H1 (cell line): ENCODE data around the gene MOB2. TPM values are rescaled to one million over a fixed set of nuclear protein-coding genes. Genes with fewer than 3 reads are reported as not detected.

Source experiments
- CTCF ChIA-PET: fragments of 300-600 bp; sonication (Branson Sonifier 250); formaldehyde crosslinking; loops from one replicate; lab custom pipeline; 2021; ENCODE audit not compliant: partially characterized antibody; lab: Charles Lee
- POLR2A ChIA-PET: fragments of 300-600 bp; sonication (Branson Sonifier 250); formaldehyde crosslinking; loops from one replicate; lab custom pipeline; 2021; ENCODE audit warnings: inconsistent platforms; ENCODE audit not compliant: partially characterized antibody; lab: Charles Lee
- DNase-seq, 2 experiments: peaks; one replicate each; pipeline versions ENCODE4 v3.0.0 to v3.0.0-alpha.2; 2010 to 2022; ENCODE audit warnings: low spot score in 2 of 2, low read depth in 1 of 2, mixed read lengths in 1 of 2
- FAIRE-seq: peaks from 2 replicates; lab custom pipeline; 2011; peaks lifted over from hg19 to GRCh38; lab: Jason Lieb, UNC
- H2AFZ ChIP-seq: 2 replicates; pipeline ENCODE4 v1.8.1; 2012; ENCODE audit warnings: low read length, inconsistent platforms
- H2AK5ac ChIP-seq: 2 replicates; pipeline ENCODE4 v1.6.1; 2013; ENCODE audit warnings: low read depth, low read length
- H2BK120ac ChIP-seq: replicated peaks from 2 replicates; pipeline ENCODE3; 2013; ENCODE audit warnings: low read depth, low read length, inconsistent platforms
- H2BK12ac ChIP-seq: 2 replicates; pipeline ENCODE4 v1.6.1; 2013; ENCODE audit warnings: low read depth, low read length
- H2BK15ac ChIP-seq: 2 replicates; pipeline ENCODE4 v1.6.1; 2013; ENCODE audit warnings: low read length
- H2BK20ac ChIP-seq: 2 replicates; pipeline ENCODE4 v1.6.1; 2013; ENCODE audit warnings: low read length
- H2BK5ac ChIP-seq: 2 replicates; pipeline ENCODE4 v1.6.1; 2013; ENCODE audit warnings: low read depth, low read length
- H3K14ac ChIP-seq: 2 replicates; pipeline ENCODE4 v1.6.1; 2013; ENCODE audit warnings: inconsistent platforms; ENCODE audit not compliant: insufficient read length
- H3K18ac ChIP-seq: 2 replicates; pipeline ENCODE4 v1.6.1; 2013; ENCODE audit warnings: low read length; ENCODE audit errors: extremely low read depth
- H3K23ac ChIP-seq: 2 replicates; pipeline ENCODE4 v1.6.1; 2013; ENCODE audit warnings: inconsistent platforms; ENCODE audit not compliant: insufficient read length
- H3K23me2 ChIP-seq: 2 replicates; pipeline ENCODE4 v1.6.1; 2013; ENCODE audit warnings: low read depth, low read length
- H3K27ac ChIP-seq: 2 replicates; pipeline ENCODE4 v1.6.1; 2011; ENCODE audit warnings: low read depth, low read length, inconsistent platforms
- H3K27me3 ChIP-seq, 4 experiments: replicated peaks in 1 of 4; 1 replicate in 1 of 4; 2 replicates in 3 of 4; pipeline versions ENCODE4 v1.6.1 to v1.8.1; 2011 to 2013; ENCODE audit warnings: low read length in 3 of 4, mild to moderate bottlenecking in 3 of 4, inconsistent platforms in 2 of 4, mixed read lengths in 2 of 4, moderate library complexity in 1 of 4; ENCODE audit not compliant: control insufficient read depth in 3 of 4, insufficient read depth in 3 of 4; ENCODE audit errors: extremely low read depth in 1 of 4
- H3K36me3 ChIP-seq, 4 experiments: 2 replicates each; pipeline versions ENCODE4 v1.6.1 to v1.8.1; 2011 to 2013; ENCODE audit warnings: mild to moderate bottlenecking in 4 of 4, low read length in 3 of 4, moderate library complexity in 2 of 4, control low read depth in 1 of 4, inconsistent platforms in 1 of 4; ENCODE audit not compliant: insufficient read depth in 4 of 4, control insufficient read depth in 2 of 4
- H3K4ac ChIP-seq: replicated peaks from 2 replicates; pipeline ENCODE3; 2013; ENCODE audit warnings: low read length, low read depth, mixed read lengths, inconsistent platforms; ENCODE audit not compliant: insufficient read length
- H3K4me1 ChIP-seq, 4 experiments: replicated peaks in 1 of 4; 1 replicate in 1 of 4; 2 replicates in 3 of 4; pipeline versions ENCODE4 v1.6.1 to v1.8.1; 2011 to 2013; ENCODE audit warnings: low read length in 3 of 4, inconsistent platforms in 2 of 4, mixed read lengths in 1 of 4; ENCODE audit not compliant: insufficient read depth in 4 of 4, control insufficient read depth in 3 of 4
- H3K4me2 ChIP-seq, 2 experiments: 2 replicates each; pipeline versions ENCODE4 v1.6.1 to v1.8.1; 2011 to 2013; ENCODE audit warnings: low read depth in 2 of 2, low read length in 2 of 2, control low read depth in 1 of 2, inconsistent platforms in 1 of 2, mild to moderate bottlenecking in 1 of 2; ENCODE audit not compliant: insufficient read depth in 1 of 2
- H3K4me3 ChIP-seq, 4 experiments: fragments of 200-600, 300-600 bp in 1 of 4; sonication (generic), shearing (Covaris generic), sonication (Bioruptor Twin) in 1 of 4; 2 replicates each; pipeline versions ENCODE4 v1.5.1 to v1.8.1; 2011 to 2016; ENCODE audit warnings: low read length in 4 of 4, low read depth in 3 of 4, control low read depth in 2 of 4, inconsistent platforms in 2 of 4, mild to moderate bottlenecking in 2 of 4, mixed read lengths in 1 of 4, moderate library complexity in 1 of 4; ENCODE audit not compliant: insufficient read depth in 2 of 4; ENCODE audit errors: extremely low read depth in 1 of 4
- H3K56ac ChIP-seq: replicated peaks from 2 replicates; pipeline ENCODE3; 2013; ENCODE audit warnings: low read depth, mild to moderate bottlenecking, mixed read lengths, low read length, inconsistent platforms; ENCODE audit not compliant: insufficient read length
- H3K79me1 ChIP-seq: 2 replicates; pipeline ENCODE4 v1.6.1; 2013; ENCODE audit warnings: low read depth, low read length, control low read depth
- H3K79me2 ChIP-seq, 2 experiments: 2 replicates each; pipeline versions ENCODE4 v1.6.1 to v1.8.1; 2012 to 2013; ENCODE audit warnings: low read length in 2 of 2, mild to moderate bottlenecking in 2 of 2, inconsistent platforms in 1 of 2; ENCODE audit not compliant: insufficient read depth in 2 of 2, control insufficient read depth in 1 of 2
- H3K9ac ChIP-seq, 4 experiments: replicated peaks in 1 of 4; 1 replicate in 1 of 4; 2 replicates in 3 of 4; pipeline versions ENCODE4 v1.6.1 to v1.8.1; 2011 to 2013; ENCODE audit warnings: low read depth in 3 of 4, low read length in 3 of 4, control low read depth in 2 of 4, mild to moderate bottlenecking in 2 of 4, moderate library complexity in 2 of 4, inconsistent platforms in 1 of 4; ENCODE audit errors: extremely low read depth in 1 of 4
- H3K9me3 ChIP-seq, 2 experiments: 2 replicates each; pipeline versions ENCODE4 v1.6.1 to v1.8.1; 2012 to 2013; ENCODE audit warnings: mild to moderate bottlenecking in 2 of 2, moderate library complexity in 2 of 2, control low read depth in 1 of 2, inconsistent platforms in 1 of 2, low read depth in 1 of 2, low read length in 1 of 2, mixed read lengths in 1 of 2; ENCODE audit not compliant: insufficient read depth in 2 of 2
- H4K20me1 ChIP-seq, 2 experiments: replicated peaks in 1 of 2; 2 replicates each; pipeline versions ENCODE3 to v1.8.1; 2011 to 2013; ENCODE audit warnings: inconsistent platforms in 2 of 2, low read length in 2 of 2, mild to moderate bottlenecking in 1 of 2; ENCODE audit not compliant: insufficient read depth in 2 of 2, control insufficient read depth in 1 of 2
- H4K5ac ChIP-seq: 2 replicates; pipeline ENCODE4 v1.6.1; 2013; ENCODE audit warnings: low read length, low read depth, mixed read lengths, inconsistent platforms; ENCODE audit not compliant: insufficient read length
- H4K8ac ChIP-seq: 2 replicates; pipeline ENCODE4 v1.8.0; 2013; ENCODE audit warnings: mild to moderate bottlenecking, moderate library complexity, low read length, inconsistent platforms; ENCODE audit not compliant: insufficient read depth; ENCODE audit errors: extremely low read depth
- H4K91ac ChIP-seq: replicated peaks from 2 replicates; pipeline ENCODE3; 2013; ENCODE audit warnings: low read length, mixed read lengths, inconsistent platforms; ENCODE audit not compliant: insufficient read length
- CBX8 ChIP-seq: fragments of 300-800, 300-1000 bp; sonication (generic); IDR thresholded peaks from 2 replicates; pipeline ENCODE4 v1.7.1; 2016; ENCODE audit warnings: low read depth, low read length, borderline replicate concordance
- CEBPB ChIP-seq: IDR thresholded peaks from 2 replicates; pipeline ENCODE4 v1.6.1; 2012; ENCODE audit warnings: low read depth, low read length
- CTBP2 ChIP-seq: IDR thresholded peaks from 2 replicates; pipeline ENCODE4 v1.7.0; 2011; ENCODE audit warnings: borderline replicate concordance, mild to moderate bottlenecking, moderate library complexity, mixed read lengths, low read length; ENCODE audit not compliant: insufficient read depth, insufficient read length
- HDAC2 ChIP-seq, 2 experiments: fragments of 300-600 bp in 1 of 2; sonication (generic) in 1 of 2; IDR thresholded peaks; 2 replicates each; pipeline ENCODE4 v1.6.1; 2011 to 2012; ENCODE audit warnings: low read depth in 2 of 2, low read length in 2 of 2, mild to moderate bottlenecking in 2 of 2, moderate library complexity in 2 of 2, borderline replicate concordance in 1 of 2, inconsistent platforms in 1 of 2
- PHF8 ChIP-seq: fragments of 200-600 bp; sonication (generic); conservative IDR thresholded peaks from 2 replicates; pipeline ENCODE4 v1.7.1; 2012; ENCODE audit warnings: low read depth, mild to moderate bottlenecking, inconsistent platforms, low read length, moderate library complexity
- POLR2A ChIP-seq, 2 experiments: IDR thresholded peaks; 1 replicate in 1 of 2; 2 replicates in 1 of 2; pipeline ENCODE4 v1.6.1; 2011; ENCODE audit warnings: low read depth in 2 of 2, low read length in 2 of 2, mild to moderate bottlenecking in 2 of 2; ENCODE audit errors: control extremely low read depth in 1 of 2
- SAP30 ChIP-seq: fragments of 300-600 bp; sonication (generic); IDR thresholded peaks from 2 replicates; pipeline ENCODE4 v1.7.1; 2012; ENCODE audit warnings: low read length, moderate library complexity, mild to moderate bottlenecking, inconsistent platforms; ENCODE audit not compliant: insufficient read depth, insufficient replicate concordance
- SIRT6 ChIP-seq: IDR thresholded peaks from one replicate; pipeline ENCODE4 v1.7.1; 2012; ENCODE audit warnings: low read length, inconsistent platforms
- SRF ChIP-seq: IDR thresholded peaks from 2 replicates; pipeline ENCODE4 v1.6.1; 2011; ENCODE audit warnings: mild to moderate bottlenecking, low read depth, low read length, moderate library complexity
- SUZ12 ChIP-seq: fragments of 200-600 bp; sonication (generic); IDR thresholded peaks from 2 replicates; pipeline ENCODE4 v1.6.1; 2012; ENCODE audit warnings: mild to moderate bottlenecking, inconsistent platforms, low read length, moderate library complexity, mixed read lengths
- TBP ChIP-seq: IDR thresholded peaks from 2 replicates; pipeline ENCODE4 v1.6.1; 2011; ENCODE audit warnings: low read depth, low read length, improper control_type of control experiment
- YY1 ChIP-seq: IDR thresholded peaks from 2 replicates; pipeline ENCODE4 v1.6.1; 2011; ENCODE audit warnings: low read depth, mild to moderate bottlenecking, low read length
- WGBS, 2 experiments: shearing (Covaris generic) in 1 of 2; methylation state at CpG; one replicate each; pipeline versions ENCODE4 v1.1.6 to v1.1.7; 2013 to 2015; ENCODE audit warnings: low lambda C conversion rate in 2 of 2, mixed read lengths in 2 of 2, inconsistent platforms in 1 of 2, low coverage in 1 of 2, missing lambda C conversion rate in 1 of 2; ENCODE audit not compliant: insufficient replicate concordance in 2 of 2, insufficient coverage in 1 of 2, insufficient read length in 1 of 2; ENCODE audit errors: extremely low coverage in 1 of 2, missing lambda C conversion rate in 1 of 2; 5-methylcytosine and 5-hydroxymethylcytosine counted together
- polyA plus RNA-seq, 7 experiments: library from polyadenylated mRNA; depleted of rRNA in 3 of 7; stranded (reverse) in 5 of 7; unstranded in 2 of 7; fragments of >200 nt in 5 of 7; fragments of 200-250 nt in 2 of 7; gene quantifications; 1 replicate in 5 of 7; 2 replicates in 1 of 7; 4 replicates in 1 of 7; pipeline versions ENCODE4 v1.2.1 to v1.2.3, GENCODE V29; 2011 to 2013; ENCODE audit warnings: missing spikeins in 2 of 7, mixed read lengths in 2 of 7
- total RNA-seq: library from RNA; stranded (reverse); fragmentation: NEBNext Ultra II Directional; extraction: Animal tissue kit (Norgen Biotek cat#: 25700); gene quantifications from 2 replicates; pipeline ENCODE4 v1.2.1, GENCODE V29; 2021

Gene MOB2
- total and polyA plus RNA-seq, 2 of the 8 experiments (the other 6 are each of a cell fraction or from before 2014, with no cell fraction given), result 18.6 to 28.2 TPM

DNA sequence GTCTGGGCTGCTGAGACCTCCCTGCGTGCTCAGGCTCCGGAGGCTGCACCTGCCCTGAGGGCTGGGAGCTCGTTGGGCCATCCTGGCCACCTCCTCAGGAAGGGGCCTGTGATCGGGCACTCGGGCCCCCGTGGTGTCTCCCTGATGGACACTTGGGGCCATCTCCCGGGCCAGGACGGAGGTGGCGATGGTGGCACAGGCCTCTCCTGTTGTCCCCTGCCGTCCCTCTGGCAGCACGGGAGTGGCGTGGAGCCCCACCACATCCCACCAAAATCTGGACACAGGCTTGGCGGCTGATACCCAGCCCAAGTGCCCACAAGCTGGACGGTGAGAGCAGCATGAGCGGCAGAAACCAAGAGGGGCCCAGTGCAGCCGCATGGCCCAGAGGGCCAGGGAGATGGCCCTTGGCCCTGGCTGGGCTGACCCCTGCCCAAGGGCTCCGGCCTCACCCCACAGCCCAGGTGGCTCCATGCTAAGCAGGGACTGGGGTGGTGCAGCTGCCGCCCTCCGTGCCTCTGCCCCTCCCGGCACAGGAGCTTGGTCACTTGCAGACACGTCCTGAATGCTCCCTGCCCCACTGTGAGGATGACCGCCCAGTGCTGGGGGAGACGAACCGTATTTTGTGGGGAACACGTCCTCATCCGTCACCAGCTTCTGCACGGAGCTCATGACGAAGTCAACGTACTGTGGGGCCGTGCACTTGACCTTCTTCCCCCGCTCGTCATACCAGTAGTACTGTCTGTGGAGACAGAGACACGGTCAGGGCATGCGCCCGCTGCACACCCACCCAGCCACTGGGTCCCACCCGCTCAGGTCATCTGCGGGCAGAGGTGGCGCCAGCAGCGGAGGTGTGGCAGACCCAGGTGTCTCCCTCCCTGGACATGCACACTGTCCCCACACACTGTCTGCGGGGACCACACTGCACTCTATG is 15.6 kb downstream of the MOB2 start:
- no peaks in the 10 kb centered on the region for H3K27me3 ChIP-seq
- H3K14ac ChIP-seq, result no peak overlapping the region
- POLR2A ChIA-PET, result interaction anchor here (0.9 kb wide), 1 partner anchor 29 kb away, joined by 3 read pairs; no protein-coding TSS in a partner anchor
- no peak overlapping the region for H3K4me3 ChIP-seq
- no peaks in the 10 kb centered on the region for H3K9me3 ChIP-seq
- WGBS, 2 experiments, result 94% methylated on average over 40 of the region's 40 CpGs; no CpG with 5 or more reads in 1 of the 2 experiments
- no peak overlapping the region for H2BK15ac ChIP-seq
- H3K27ac ChIP-seq, result no peak overlapping the region
- no peak overlapping the region for H2BK12ac ChIP-seq
- peaks cover 0 to 3% (median 0%) of the 10 kb centered on the region in 4 experiments; a peak in 1 of 8 replicates for H3K36me3 ChIP-seq
- H4K5ac ChIP-seq, result no peak overlapping the region
- DNase-seq (no peak), FAIRE-seq (no peak)
- no peak overlapping the region for H3K23ac ChIP-seq
- no peak overlapping the region for H2BK20ac ChIP-seq
- no peak overlapping the region for H3K4me2 ChIP-seq
- H2AFZ ChIP-seq, result no peak overlapping the region
- H2AK5ac ChIP-seq, result no peak overlapping the region
- CTCF ChIA-PET, result interaction anchor here (0.6 to 1.8 kb wide), 6 partner anchors 11 to 55 kb away, joined by 3 to 7 read pairs (median 4); no protein-coding TSS in a partner anchor
- no peaks in the 10 kb centered on the region for H3K79me1 ChIP-seq
- H3K79me2 ChIP-seq, result no peaks in the 10 kb centered on the region
- H4K8ac ChIP-seq, result no peak overlapping the region
- H4K20me1 ChIP-seq, result peaks cover 0 to 2% of the 10 kb centered on the region in 2 experiments
- no peak overlapping the region for H3K4ac ChIP-seq
- H3K23me2 ChIP-seq, result no peaks in the 10 kb centered on the region
- no peak overlapping the region for H2BK120ac ChIP-seq
- no peak overlapping the region for H3K9ac ChIP-seq
- no peak overlapping the region for H3K56ac ChIP-seq
- H3K18ac ChIP-seq, result no peak overlapping the region
- no peak overlapping the region for H2BK5ac ChIP-seq
- H4K91ac ChIP-seq, result no peak overlapping the region
- H3K4me1 ChIP-seq, result no peaks in the 10 kb centered on the region; a peak in 1 of 7 replicates
- no peak for TF ChIP-seq SRF
- no peak for TF ChIP-seq HDAC2 (IDR thresholded peaks at IDR 0.05; ENCODE audit: borderline replicate concordance in 1 of 2, low read depth in 2 of 2, low read length in 2 of 2)
- TF ChIP-seq CBX8, result no peak
- TF ChIP-seq POLR2A (IDR thresholded peaks at IDR 0.05; ENCODE audit: control extremely low read depth in 1 of 2, low read depth in 2 of 2, low read length in 2 of 2), result no peak
- no peak for TF ChIP-seq SAP30
- TF ChIP-seq PHF8, result no peak
- TF ChIP-seq SUZ12, result no peak
- no peak for TF ChIP-seq CTBP2
- no peak for TF ChIP-seq CEBPB
- TF ChIP-seq YY1, result no peak
- TF ChIP-seq SIRT6, result no peak
- no peak for TF ChIP-seq TBP
